ENCODE results near the gene HHIPL1.

DNA sequence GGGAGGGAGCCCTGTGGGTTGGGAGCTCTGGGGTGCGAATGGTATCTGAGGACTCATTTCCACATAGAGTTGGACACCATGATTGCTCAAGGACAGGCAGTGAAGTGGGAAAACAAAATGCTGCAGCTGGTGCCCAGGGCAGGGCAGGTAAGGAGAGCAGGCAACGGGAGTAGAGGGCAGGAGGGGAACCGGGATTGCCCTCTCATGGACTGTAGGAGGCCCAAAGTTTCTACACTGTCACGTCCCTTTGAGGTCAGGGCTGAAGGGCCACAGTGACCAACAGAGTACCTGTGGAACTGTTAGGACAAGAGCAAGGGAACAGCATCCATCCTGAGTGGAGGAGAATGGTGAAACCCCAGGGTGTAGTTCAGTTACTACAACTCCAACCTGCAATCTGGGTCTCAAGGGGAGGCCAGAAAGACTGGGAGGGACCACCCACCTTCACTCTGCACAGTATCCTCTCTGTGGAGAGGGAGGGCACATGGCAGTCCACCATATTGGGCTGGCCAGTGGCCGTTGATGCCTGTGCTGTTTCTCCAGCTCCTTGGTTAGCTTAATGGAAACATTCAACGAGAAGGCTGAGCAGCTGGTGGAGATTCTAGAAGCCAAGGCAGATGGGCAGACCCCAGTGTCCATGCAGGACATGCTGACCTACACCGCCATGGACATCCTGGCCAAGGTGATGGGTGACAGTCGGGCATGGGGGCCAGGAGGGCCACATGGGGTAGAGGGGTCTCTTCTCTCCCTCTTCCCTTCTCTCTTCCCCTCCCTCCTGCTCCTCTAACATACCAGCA lies 61.4 kb downstream of the HHIPL1 start:
- TF ChIP-seq, protein P1, sequence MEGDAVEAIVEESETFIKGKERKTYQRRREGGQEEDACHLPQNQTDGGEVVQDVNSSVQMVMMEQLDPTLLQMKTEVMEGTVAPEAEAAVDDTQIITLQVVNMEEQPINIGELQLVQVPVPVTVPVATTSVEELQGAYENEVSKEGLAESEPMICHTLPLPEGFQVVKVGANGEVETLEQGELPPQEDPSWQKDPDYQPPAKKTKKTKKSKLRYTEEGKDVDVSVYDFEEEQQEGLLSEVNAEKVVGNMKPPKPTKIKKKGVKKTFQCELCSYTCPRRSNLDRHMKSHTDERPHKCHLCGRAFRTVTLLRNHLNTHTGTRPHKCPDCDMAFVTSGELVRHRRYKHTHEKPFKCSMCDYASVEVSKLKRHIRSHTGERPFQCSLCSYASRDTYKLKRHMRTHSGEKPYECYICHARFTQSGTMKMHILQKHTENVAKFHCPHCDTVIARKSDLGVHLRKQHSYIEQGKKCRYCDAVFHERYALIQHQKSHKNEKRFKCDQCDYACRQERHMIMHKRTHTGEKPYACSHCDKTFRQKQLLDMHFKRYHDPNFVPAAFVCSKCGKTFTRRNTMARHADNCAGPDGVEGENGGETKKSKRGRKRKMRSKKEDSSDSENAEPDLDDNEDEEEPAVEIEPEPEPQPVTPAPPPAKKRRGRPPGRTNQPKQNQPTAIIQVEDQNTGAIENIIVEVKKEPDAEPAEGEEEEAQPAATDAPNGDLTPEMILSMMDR (conservative IDR thresholded peaks at IDR 0.05 in 1 of 2, IDR thresholded peaks at IDR 0.05 in 1 of 2; ENCODE audit: extremely low read depth in 1 of 2, insufficient read depth in 1 of 2, low read depth in 1 of 2, low read length in 2 of 2) = no peak
- TF ChIP-seq EZH2 (IDR thresholded peaks at IDR 0.05; ENCODE audit: borderline replicate concordance, low read length) = no peak
